Epidermal melanocyte (primary cell): ENCODE results near the gene PCP4.

Experiments
- DNase-seq: peaks from one replicate; pipeline ENCODE4 v3.0.0; 2011; ENCODE audit warnings: low spot score; ENCODE audit not compliant: insufficient read length

The PCP4 gene

DNA sequence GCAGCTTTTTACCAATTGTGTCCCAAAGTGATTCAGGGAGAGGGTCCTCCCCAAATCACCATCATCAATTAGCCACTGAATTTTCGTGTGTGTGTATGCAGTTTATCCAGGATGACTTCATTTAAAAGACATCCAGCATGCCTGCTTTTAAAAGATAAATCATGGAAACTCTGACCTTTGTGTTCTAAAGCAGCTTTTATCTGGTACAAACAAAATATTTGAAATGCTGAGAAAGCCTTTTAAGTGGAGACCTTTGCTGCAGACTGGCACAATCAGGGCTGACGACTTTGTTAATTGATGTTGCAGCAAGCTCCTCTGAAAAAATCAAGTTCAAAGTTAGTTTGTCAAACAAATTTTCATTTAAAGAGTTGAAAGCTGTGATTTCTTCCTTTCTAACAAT, 104.7 kb downstream of the PCP4 start:
- no peak for DNase-seq

DNA sequence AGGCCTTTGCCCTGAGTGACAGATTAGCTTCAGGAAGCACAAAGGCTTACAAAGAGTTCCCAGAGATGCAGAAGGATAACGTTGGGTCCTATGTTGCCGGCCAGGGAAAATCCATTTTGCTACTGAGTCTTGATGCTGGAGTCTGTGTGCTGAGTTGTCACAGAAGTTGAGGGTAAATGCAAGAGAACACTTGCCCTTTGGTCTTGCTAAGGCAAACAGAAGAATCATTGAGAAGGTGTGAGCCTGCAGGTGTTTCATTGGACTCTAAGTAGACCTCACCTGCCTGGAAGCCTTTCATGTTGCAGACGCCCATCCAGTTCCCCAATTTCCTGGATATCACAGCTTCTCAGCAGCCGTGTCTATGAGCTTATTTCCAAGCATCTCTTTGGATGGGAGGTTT, 105.2 kb downstream of the PCP4 start:
- DNase-seq: no peak

DNA sequence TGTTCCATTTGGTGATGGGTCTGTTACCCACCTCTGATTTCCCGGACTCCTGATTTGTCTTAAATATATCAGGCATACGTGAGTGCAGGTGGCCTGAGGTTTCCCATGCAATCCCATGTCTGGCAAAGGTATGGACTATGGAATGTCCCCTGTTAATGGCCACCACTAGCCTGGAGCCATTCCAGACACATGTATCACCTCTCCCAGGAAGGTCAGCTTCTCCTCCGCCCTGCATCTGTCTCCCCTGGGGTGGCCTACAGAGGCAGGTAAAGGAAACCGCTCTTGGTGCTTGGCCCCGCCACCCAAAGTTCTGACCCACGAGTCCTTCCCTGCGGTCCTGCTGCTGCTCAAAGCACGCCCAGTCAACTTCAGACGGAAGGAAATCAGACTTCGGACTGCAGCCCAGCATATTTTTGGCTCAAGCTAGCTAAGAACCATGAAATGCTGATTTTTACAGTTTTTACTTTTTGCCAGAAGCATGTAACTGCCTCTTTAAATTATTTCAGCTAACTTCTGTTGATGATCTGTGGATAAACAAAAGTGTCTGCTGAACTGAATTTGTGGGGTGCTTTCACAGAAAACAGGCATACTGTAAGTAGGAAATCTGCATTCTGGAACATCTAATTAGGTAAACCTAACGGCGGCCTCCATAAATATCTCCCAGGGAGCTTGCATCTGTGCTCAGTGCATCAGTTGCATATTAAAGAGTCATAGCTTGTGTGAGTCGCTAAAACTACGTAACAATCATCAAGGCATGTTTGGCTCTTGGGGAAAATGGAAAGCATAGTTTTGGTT, 105.9 kb downstream of the PCP4 start:
- no peak for DNase-seq

DNA sequence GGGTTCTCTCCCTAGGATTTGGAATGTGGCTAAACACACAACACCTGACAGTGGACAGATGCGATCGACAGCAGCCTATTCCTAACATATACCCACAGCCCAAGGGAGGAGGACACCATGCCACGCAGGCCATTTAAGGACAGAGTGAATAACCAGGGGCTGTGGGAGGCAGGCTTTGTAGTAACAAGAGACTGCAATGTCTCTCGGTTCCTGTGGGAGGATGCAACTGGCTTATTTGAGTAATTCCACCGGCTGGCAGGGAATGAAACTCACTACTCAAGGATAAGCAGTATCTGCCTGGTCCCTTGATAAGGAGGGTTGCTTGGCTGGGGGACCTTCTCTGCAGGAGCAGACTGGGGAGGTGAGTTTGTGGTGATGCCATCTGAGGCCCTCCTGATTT, 109.6 kb downstream of the PCP4 start:
- DNase-seq: no peak
